ENCODE measurements around the gene KLRF1. TPM values are rescaled to one million over a fixed set of nuclear protein-coding genes. Genes with fewer than 3 reads are reported as not detected.

Gene KLRF1
- total RNA-seq, 2 donors from 2014 or later = not detected

- no peak for DNase-seq (ENCODE audit: low spot score)
- H3K4me1 ChIP-seq (replicated peaks) = no peaks in the 10 kb centered on the region
- H3K4me3 ChIP-seq = peak overlapping the region; percentile 25 to 33
- WGBS = 18% methylated on average over 4 of the region's 4 CpGs
- H3K27ac ChIP-seq = peak overlapping the region; percentile 73 to 75
- no peaks in the 10 kb centered on the region for H3K27me3 ChIP-seq (replicated peaks; ENCODE audit: insufficient read depth)
- TF ChIP-seq POLR2A (IDR thresholded peaks at IDR 0.05) (no peak), CTCF (IDR thresholded peaks at IDR 0.05) (no peak), POLR2AphosphoS5 (IDR thresholded peaks at IDR 0.05) (no peak)
- intact Hi-C loops (cut with DNase I) = no loop called here
- H3K9me3 ChIP-seq = no peaks in the 10 kb centered on the region
- H3K36me3 ChIP-seq = no peaks in the 10 kb centered on the region
These were observed 41.6 kb downstream of the KLRF1 start for GRCh38 chr12:9868951-9869306.

- H3K27me3 ChIP-seq (replicated peaks; ENCODE audit: insufficient read depth) = no peaks in the 10 kb centered on the region
- peak within 1 kb of the TSS; percentile 25 to 33 for H3K4me3 ChIP-seq
- no peaks in the 10 kb centered on the region for H3K9me3 ChIP-seq
- 9% methylated on average over 11 of the region's 11 CpGs for WGBS
- TF ChIP-seq POLR2A (IDR thresholded peaks at IDR 0.05) = peak; percentile 40
- TF ChIP-seq POLR2AphosphoS5 (IDR thresholded peaks at IDR 0.05) = peak; percentile 44
- no peak for TF ChIP-seq CTCF (IDR thresholded peaks at IDR 0.05)
- no peak for DNase-seq (ENCODE audit: low spot score)
- H3K27ac ChIP-seq = peak within 1 kb of the TSS; percentile 73 to 75
- no peaks in the 10 kb centered on the region for H3K36me3 ChIP-seq
- intact Hi-C loops (cut with DNase I) = no loop called here
- no peaks in the 10 kb centered on the region for H3K4me1 ChIP-seq (replicated peaks)
These were observed 42.3 kb downstream of the KLRF1 start, which contains the start of gene CLEC2B for GRCh38 chr12:9869307-9870161. Gene CLEC2B (minus strand): TSS chr12:9869354.

- 52% methylated on average over 2 of the region's 2 CpGs for WGBS
- Histone ChIP-seq H3K4me3 (peak overlapping the region; percentile 25 to 33), H3K36me3 (no peaks in the 10 kb centered on the region), H3K4me1 (replicated peaks) (no peaks in the 10 kb centered on the region), H3K9me3 (no peaks in the 10 kb centered on the region), H3K27ac (peak overlapping the region; percentile 73 to 75), H3K27me3 (replicated peaks; ENCODE audit: insufficient read depth) (no peaks in the 10 kb centered on the region)
- no peak for DNase-seq (ENCODE audit: low spot score)
- intact Hi-C loops (cut with DNase I) = no loop called here
- TF ChIP-seq CTCF (IDR thresholded peaks at IDR 0.05) = no peak
- TF ChIP-seq POLR2A (IDR thresholded peaks at IDR 0.05) = no peak
- TF ChIP-seq POLR2AphosphoS5 (IDR thresholded peaks at IDR 0.05) = no peak
These were observed 43.1 kb downstream of the KLRF1 start for GRCh38 chr12:9870286-9870866.

- Histone ChIP-seq H3K4me3 (no peak overlapping the region), H3K4me1 (replicated peaks) (no peaks in the 10 kb centered on the region), H3K27me3 (replicated peaks; ENCODE audit: insufficient read depth) (peaks cover 2% of the 10 kb centered on the region), H3K9me3 (no peaks in the 10 kb centered on the region), H3K27ac (no peak overlapping the region), H3K36me3 (no peaks in the 10 kb centered on the region)
- DNase-seq (ENCODE audit: low spot score) = no peak
- intact Hi-C loops (cut with DNase I) = no loop called here
- no peak for TF ChIP-seq POLR2A (IDR thresholded peaks at IDR 0.05)
- TF ChIP-seq CTCF (IDR thresholded peaks at IDR 0.05) = no peak
- no peak for TF ChIP-seq POLR2AphosphoS5 (IDR thresholded peaks at IDR 0.05)
- 54% methylated on average over 3 of the region's 3 CpGs for WGBS
These were observed 44.9 kb downstream of the KLRF1 start for GRCh38 chr12:9872162-9872561.

All from prostate gland (tissue), 2 donors.